ENCODE results near the gene GPER1.

DNA sequence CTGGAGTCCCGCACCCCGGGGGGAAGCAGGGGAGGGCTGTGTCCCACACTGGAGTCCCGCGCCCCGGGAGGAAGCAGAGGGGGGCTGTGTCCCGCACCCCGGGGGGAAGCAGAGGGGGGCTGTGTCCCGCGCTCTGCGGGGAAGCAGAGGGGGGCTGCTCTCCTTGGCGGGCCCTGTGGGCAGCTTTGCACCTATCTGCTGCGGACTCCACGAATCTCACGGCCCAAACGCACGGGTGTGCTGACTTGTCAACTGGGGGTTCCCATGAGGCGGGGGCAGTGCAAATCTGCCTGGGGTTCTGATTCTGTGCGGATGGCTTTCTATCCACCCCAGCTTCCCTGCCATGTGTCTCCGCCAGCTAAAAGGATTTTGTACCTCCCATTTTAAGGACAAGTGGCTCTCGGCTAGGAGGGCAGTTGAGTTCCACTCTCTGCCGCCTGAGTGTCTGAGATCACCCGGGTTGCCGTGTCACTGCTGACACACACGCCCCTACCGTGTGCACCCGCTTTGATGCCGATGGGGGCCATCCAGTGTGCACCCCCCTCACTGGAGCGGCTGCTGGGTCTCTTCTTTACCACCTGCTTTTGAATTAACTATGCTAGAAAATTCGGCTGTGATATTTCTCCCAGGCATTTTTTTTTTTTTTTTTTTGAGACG is 20.5 kb downstream of the GPER1 start:
- no peak for TF ChIP-seq POLR2AphosphoS5 (IDR thresholded peaks at IDR 0.05)
- TF ChIP-seq CTCF (IDR thresholded peaks at IDR 0.05) = no peak
- TF ChIP-seq POLR2A (IDR thresholded peaks at IDR 0.05; ENCODE audit: low read depth) = no peak
- TF ChIP-seq EP300 (IDR thresholded peaks at IDR 0.05) = no peak
